ENCODE measurements around the gene BMP7. TPM values are rescaled to one million over a fixed set of nuclear protein-coding genes. Genes with fewer than 3 reads are reported as not detected.

The BMP7 gene
- total RNA-seq = not detected in 2 replicates

GRCh38 chr20:57266291-57267157, at the start of gene BMP7:
Gene BMP7 (minus strand): TSS chr20:57266641. CDS start chr20:57266122, 519 bp downstream.

Other genes with a start within 250 kb of the BMP7 start
- not detected in 2 replicates for gene SPO11, start 63.2 kb upstream of the BMP7 start, total RNA-seq
- gene RAE1, start 84.6 kb upstream of the BMP7 start, total RNA-seq = 23.9 and 24.7 TPM in 2 replicates
- 7.2 and 7.5 TPM in 2 replicates for gene RBM38, start 124.8 kb upstream of the BMP7 start, total RNA-seq